AG04449 (cell line): ENCODE data around the gene VAV1.

Experiments used
- CTCF ChIA-PET: fragments of 350-600 bp; formaldehyde crosslinking; extraction: SDS; loops from one replicate; lab custom pipeline; 2021; ENCODE audit warnings: antibody characterized with exemption; lab: Yijun Ruan, JAX
- POLR2A ChIA-PET: fragments of 400-600, 350-600 bp; formaldehyde crosslinking; extraction: SDS; loops from one replicate; lab custom pipeline; 2020; ENCODE audit warnings: antibody characterized with exemption, inconsistent platforms; lab: Yijun Ruan, JAX
- DNase-seq: peaks from one replicate; pipeline ENCODE4 v3.0.0-alpha.2; 2010; ENCODE audit warnings: low read depth, low spot score
- H3K4me3 ChIP-seq: 2 replicates; pipeline ENCODE4 v1.5.1; 2011; ENCODE audit warnings: low read depth, mild to moderate bottlenecking, control low read depth, low read length
- CTCF ChIP-seq: IDR thresholded peaks from one replicate; pipeline ENCODE4 v1.5.1; 2011; ENCODE audit warnings: mild to moderate bottlenecking, moderate library complexity, low read length, control low read depth, inconsistent platforms; ENCODE audit not compliant: insufficient read depth; ENCODE audit errors: missing control alignments

Gene VAV1

GRCh38 chr19:6847828-6848200 is 75.3 kb downstream of the VAV1 start:
- no peak for TF ChIP-seq CTCF
- POLR2A ChIA-PET: no interaction called here
- DNase-seq: no peak
- CTCF ChIA-PET: interaction anchor here (2.4 kb wide), 1 partner anchor 15 kb away, joined by 13 read pairs; no protein-coding TSS in a partner anchor
- H3K4me3 ChIP-seq: no peak overlapping the region

GRCh38 chr19:6848986-6849385 is 76.5 kb downstream of the VAV1 start:
- DNase-seq: no peak
- POLR2A ChIA-PET: no interaction called here
- H3K4me3 ChIP-seq: no peak overlapping the region
- CTCF ChIA-PET: interaction anchor here (2.4 kb wide), 1 partner anchor 14 kb away, joined by 13 read pairs; no protein-coding TSS in a partner anchor
- no peak for TF ChIP-seq CTCF

GRCh38 chr19:6849876-6850275 is 77.4 kb downstream of the VAV1 start:
- POLR2A ChIA-PET: no interaction called here
- CTCF ChIA-PET: interaction anchor here (2.4 kb wide), 1 partner anchor 13 kb away, joined by 13 read pairs; no protein-coding TSS in a partner anchor
- DNase-seq: no peak

GRCh38 chr19:6851359-6851758 is 78.9 kb downstream of the VAV1 start:
- no peak overlapping the region for H3K4me3 ChIP-seq
- ChIA-PET CTCF (interaction anchor here (2.0 kb wide), 1 partner anchor 12 kb away, joined by 8 read pairs; no protein-coding TSS in a partner anchor), POLR2A (no interaction called here)

More at GRCh38 chr19:6849876-6850275, 77.4 kb downstream of the VAV1 start:
- H3K4me3 ChIP-seq: no peak overlapping the region
- no peak for TF ChIP-seq CTCF

GRCh38 chr19:6852001-6852400 is 79.5 kb downstream of the VAV1 start:
- H3K4me3 ChIP-seq: no peak overlapping the region
- ChIA-PET CTCF (interaction anchor here (1.4 to 2.0 kb wide), 2 partner anchors 10 to 12 kb away, joined by 4 to 8 read pairs; no protein-coding TSS in a partner anchor), POLR2A (no interaction called here)
- no peak for TF ChIP-seq CTCF
- DNase-seq: no peak

More at GRCh38 chr19:6851359-6851758, 78.9 kb downstream of the VAV1 start:
- TF ChIP-seq CTCF: no peak
- no peak for DNase-seq

GRCh38 chr19:6853868-6854267 is 81.4 kb downstream of the VAV1 start:
- CTCF ChIA-PET: interaction anchor here (1.0 to 1.6 kb wide), 3 partner anchors 8 to 115 kb away, joined by 3 to 6 read pairs (median 4); no protein-coding TSS in a partner anchor
- TF ChIP-seq CTCF: no peak
- H3K4me3 ChIP-seq: no peak overlapping the region
- POLR2A ChIA-PET: no interaction called here
- DNase-seq: no peak
